Hematopoietic multipotent progenitor cell treated with erythropoietin and hydrocortisone succinate and interleukin-3 and kit ligand, for 6 days (in vitro differentiated cells): Measurements from ENCODE around the gene UBTF.

ENCODE experiments used
- DNase-seq: peaks from one replicate; pipeline ENCODE4 v3.0.0-alpha.2; 2015

The UBTF gene

DNA sequence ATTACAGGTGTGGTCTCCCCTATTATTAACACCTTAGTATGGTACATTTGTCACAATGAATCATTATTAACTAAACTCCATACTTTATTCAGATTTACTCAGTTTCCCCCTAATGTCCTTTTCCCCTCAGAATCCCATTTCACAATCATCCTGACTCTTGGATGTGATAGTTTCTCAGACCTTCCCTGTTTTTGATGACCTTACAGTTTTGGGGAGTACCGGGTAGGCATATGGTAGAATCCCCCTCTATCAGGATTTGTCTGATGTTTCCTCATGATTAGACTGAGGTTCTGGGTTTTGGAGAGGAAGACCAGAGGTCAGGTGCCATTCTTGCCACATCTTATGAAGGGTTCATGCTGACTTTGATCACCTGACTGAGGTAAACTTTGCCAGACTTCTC, 55.0 kb downstream of the UBTF start:
- DNase-seq: no peak

DNA sequence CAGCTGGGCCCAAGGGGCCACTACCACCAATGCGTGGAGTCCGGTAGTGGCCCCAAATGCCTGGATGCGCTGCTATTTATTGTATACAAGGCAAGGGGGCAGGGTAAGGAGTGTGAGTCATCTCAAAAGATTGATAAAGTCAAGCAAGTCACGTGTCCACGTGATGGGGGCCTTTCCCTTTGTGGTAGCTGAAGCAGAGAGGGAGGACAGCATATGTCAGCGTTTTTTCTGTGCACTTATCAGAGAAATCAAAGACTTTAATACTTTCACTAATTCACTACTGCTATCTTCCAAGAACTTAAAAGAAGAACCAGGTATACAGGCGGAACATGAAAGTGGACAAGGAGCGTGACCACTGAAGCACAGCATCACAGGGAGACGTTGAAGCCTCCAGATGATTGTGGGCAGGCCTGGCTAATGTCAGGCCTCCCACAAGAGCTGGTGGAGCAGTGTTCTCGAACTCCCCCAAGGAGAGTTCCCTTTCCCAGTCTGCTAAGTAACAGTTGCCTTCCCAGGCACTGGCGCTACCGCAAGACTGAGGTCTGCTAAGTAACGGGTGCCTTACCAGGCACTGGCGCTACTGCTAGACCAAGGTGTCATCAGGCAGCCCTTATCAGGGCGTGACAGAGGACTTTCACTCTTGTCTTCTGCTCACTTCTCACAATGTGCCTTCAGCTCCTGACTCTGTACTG, 59.8 kb downstream of the UBTF start:
- DNase-seq: peak; percentile 92

DNA sequence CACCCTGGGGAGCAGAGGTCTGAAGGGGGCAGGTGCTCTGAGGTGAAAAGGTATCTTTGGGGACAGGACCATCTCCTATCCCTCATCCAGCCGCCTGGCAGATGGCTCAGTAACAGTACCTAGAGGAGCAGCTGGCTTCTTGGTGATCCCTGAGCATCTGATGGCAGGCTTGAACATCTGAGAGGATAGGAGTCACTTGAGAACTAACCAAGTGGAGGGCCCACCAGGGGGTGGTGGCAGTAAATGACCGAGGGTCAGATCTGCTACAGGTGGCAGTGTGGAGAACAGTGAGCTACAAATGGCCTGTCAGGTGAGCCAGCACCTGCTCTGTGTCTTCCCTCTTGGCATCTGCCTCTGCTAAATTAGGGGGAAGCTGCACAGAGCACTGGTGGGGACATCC, 64.0 kb downstream of the UBTF start:
- no peak for DNase-seq
